Measurements from ENCODE around the gene CBLB.

CBLB gene

DNA sequence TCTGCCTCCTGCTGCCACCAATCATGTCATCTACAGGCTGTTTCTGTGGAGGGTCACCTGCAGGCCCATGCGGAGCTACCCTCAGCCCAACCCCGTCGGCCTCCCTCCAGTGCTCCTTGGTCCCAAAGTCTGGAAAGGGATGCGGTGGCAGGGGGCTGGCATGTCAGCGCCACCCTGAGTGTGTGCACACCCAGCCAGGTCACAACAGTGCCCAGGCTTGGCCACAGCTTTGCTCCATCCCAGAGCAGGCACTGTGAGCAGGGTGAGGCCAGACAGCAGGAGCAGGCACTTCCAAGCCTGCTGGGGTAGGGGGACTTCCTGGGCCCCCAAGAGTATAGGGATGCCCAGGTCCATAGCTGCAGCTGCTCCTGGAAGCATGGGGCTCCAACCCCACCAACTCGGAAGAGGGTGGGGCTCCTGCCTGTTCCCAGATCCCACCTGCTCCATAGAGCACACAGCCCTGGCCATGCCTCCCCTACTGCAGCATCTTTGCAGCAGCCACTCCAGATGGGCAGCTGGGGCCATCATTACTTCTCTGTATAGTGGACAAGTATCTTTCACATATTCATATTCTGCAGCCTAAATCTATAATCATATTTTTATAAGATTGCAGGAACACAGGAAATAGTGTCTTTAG, 109.3 kb downstream of the CBLB start:
- H3K4me3 ChIP-seq (ENCODE audit: low read depth, low read length), result no peak overlapping the region
- TF ChIP-seq, protein P1, sequence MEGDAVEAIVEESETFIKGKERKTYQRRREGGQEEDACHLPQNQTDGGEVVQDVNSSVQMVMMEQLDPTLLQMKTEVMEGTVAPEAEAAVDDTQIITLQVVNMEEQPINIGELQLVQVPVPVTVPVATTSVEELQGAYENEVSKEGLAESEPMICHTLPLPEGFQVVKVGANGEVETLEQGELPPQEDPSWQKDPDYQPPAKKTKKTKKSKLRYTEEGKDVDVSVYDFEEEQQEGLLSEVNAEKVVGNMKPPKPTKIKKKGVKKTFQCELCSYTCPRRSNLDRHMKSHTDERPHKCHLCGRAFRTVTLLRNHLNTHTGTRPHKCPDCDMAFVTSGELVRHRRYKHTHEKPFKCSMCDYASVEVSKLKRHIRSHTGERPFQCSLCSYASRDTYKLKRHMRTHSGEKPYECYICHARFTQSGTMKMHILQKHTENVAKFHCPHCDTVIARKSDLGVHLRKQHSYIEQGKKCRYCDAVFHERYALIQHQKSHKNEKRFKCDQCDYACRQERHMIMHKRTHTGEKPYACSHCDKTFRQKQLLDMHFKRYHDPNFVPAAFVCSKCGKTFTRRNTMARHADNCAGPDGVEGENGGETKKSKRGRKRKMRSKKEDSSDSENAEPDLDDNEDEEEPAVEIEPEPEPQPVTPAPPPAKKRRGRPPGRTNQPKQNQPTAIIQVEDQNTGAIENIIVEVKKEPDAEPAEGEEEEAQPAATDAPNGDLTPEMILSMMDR (IDR thresholded peaks at IDR 0.05; ENCODE audit: low read depth, low read length), result no peak

DNA sequence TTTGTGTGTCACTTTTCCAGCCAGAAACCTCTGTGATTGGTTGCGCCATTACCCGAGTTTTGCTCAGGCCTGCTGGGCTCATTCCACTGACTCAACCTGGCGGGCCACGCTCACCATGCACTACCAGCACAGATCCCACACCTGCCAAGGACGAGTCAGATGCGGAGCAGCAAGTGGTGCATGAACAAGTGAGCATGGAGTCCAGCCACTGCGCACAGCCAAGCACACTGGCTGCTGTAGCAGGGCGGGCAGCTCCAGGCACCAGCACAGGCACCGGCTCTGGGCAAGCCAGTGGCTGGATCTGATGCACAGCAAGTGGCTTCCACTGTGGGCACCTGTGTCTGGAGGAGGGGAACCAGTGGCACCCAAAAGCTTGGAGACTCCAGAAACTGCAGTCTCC, 110.4 kb downstream of the CBLB start:
- H3K4me3 ChIP-seq (ENCODE audit: low read depth, low read length), result no peak overlapping the region
- TF ChIP-seq, protein P1 (IDR thresholded peaks at IDR 0.05; ENCODE audit: low read depth, low read length), result no peak

DNA sequence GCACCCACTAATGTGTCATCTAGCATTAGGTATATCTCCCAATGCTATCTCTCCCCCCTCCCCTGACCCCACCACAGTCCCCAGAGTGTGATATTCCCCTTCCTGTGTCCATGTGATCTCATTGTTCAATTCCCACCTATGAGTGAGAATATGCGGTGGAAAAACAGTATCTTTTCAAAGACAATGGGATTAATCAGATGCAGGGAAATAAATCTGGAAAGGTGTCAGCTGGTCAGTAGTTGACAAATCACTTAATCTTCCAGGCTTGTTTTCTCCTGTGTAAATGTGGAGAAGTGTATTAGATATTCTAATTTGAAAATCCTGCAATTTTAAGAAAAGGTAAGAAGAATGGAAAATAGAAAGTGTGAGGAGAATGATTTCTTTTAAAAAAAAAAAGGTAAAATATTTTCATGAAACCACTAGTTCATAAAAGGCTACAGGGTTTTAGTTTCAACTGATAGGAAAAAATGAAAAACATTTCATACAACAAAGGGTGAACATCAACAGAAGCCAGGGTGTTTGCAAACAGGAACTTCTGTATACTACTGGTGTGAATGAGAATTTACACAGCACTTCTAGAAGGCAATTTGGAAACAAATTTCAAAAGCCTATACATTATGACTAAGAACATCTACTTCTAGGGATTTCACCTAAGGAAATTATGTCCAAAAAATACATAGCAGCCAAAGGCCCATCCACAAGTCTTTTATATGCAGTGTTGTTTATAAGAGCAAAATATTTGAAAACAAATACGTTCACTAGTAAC, 113.5 kb downstream of the CBLB start:
- H3K4me3 ChIP-seq (ENCODE audit: low read depth, low read length), result no peak overlapping the region
- TF ChIP-seq, protein P1 (IDR thresholded peaks at IDR 0.05; ENCODE audit: low read depth, low read length), result no peak

DNA sequence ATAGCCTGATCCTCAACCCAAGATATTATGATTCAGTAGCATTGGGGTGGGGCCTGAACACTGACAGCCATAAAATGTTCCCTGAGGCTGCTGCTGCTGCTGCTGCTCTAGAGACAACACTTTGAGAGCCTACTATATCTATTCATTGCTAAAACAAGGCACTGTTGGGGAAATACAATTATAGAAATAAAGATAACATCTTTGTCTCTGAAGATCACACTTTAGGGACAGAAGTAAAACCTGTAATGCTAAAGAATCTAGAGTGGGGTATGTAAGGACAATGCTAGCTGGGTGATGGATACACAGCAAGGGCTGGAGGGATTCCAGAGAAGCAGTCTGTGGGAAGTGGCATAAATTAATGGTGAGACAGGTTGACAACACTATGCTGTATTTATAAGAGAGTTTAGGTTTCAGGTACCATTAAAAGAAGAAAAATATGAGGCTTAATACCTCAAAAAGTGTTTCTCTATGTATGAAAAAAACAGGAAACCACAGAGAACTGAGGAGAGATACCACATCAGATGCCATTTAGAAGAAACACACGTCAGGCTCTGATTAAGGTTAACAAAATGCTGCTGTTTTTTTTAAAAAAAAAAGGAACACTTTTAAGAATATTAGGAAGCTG, 115.9 kb downstream of the CBLB start:
- TF ChIP-seq, protein P1 (IDR thresholded peaks at IDR 0.05; ENCODE audit: low read depth, low read length), result no peak
- H3K4me3 ChIP-seq (ENCODE audit: low read depth, low read length), result no peak overlapping the region

DNA sequence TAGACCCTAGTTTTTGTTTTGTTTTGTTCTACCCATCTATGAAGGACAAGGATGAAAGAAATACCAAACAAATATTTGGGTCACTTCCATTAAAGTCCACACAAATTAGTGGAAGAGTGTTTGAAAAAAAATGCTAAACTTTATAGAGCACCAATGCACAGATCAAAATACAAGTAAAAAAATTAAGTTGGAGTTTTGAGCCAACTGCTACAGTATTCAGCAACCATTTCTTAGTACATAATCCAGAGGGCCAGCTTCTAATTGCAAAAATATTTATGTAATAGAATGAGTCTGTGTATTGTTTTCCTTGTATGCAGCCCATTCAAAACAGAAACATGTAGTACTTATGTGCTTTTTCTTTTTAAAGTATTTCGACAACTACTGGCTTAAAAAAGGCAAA, 121.1 kb downstream of the CBLB start:
- TF ChIP-seq, protein P1 (IDR thresholded peaks at IDR 0.05; ENCODE audit: low read depth, low read length), result no peak
- no peak overlapping the region for H3K4me3 ChIP-seq (ENCODE audit: low read depth, low read length)

DNA sequence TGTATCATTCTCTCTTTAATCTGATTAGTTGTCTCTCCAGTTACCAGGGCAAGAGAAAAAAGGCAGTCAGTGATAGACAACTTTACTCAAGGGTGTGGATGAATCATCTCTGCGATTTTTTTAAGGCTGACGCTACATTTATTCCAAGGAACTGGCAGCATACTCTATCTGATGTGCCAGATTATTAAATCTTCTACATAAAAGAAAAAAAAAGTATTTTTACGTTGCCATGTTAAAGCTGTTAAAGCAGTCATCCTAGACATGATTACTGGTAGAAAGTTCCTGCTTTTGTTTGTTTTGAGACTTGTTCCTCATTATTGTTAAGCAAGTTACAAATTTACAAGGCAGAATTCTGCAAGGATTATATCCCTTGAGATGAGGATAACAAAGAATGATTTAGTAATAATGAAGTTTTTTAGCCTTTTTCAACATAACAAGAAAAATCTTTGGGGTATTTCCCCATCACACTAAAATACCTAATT, 121.7 kb downstream of the CBLB start:
- TF ChIP-seq, protein P1 (IDR thresholded peaks at IDR 0.05; ENCODE audit: low read depth, low read length), result no peak
- no peak overlapping the region for H3K4me3 ChIP-seq (ENCODE audit: low read depth, low read length)

Data from WI38 (cell line).